WTC11 (cell line): ENCODE data around the gene LINC00632. TPM values are rescaled to one million over a fixed set of nuclear protein-coding genes. Genes with fewer than 3 reads are reported as not detected.

Experiments
- ATAC-seq: fragments of 200-7000 bp; cut with Tn5 transposase; 2 replicates; pipeline ENCODE4 v1.10.0; 2021; ENCODE audit warnings: mild to moderate bottlenecking, moderate library complexity
- CTCF ChIA-PET: fragments of 300-600 bp; sonication (Branson Sonifier 250); formaldehyde crosslinking; loops from one replicate; lab custom pipeline; 2021; ENCODE audit warnings: antibody characterized with exemption; lab: Charles Lee
- POLR2A ChIA-PET: fragments of 350-600 bp; sonication (Branson Sonifier 250); formaldehyde crosslinking; loops from one replicate; lab custom pipeline; 2021; ENCODE audit warnings: antibody characterized with exemption; lab: Charles Lee
- DNase-seq: peaks from one replicate; pipeline ENCODE4 v3.0.0; 2021; ENCODE audit warnings: low spot score
- H3K27ac Mint-ChIP-seq: 2 replicates; pipeline ENCODE4 v1.8.0; 2021; ENCODE audit warnings: mixed read lengths
- H3K27me3 Mint-ChIP-seq: 2 replicates; pipeline ENCODE4 v1.8.0; 2021; ENCODE audit warnings: low read depth, mild to moderate bottlenecking, moderate library complexity, mixed read lengths
- H3K36me3 Mint-ChIP-seq: 2 replicates; pipeline ENCODE4 v1.8.0; 2021; ENCODE audit warnings: mixed read lengths
- H3K4me1 Mint-ChIP-seq: 2 replicates; pipeline ENCODE4 v1.8.0; 2022; ENCODE audit warnings: mixed read lengths
- H3K4me3 Mint-ChIP-seq: 2 replicates; pipeline ENCODE4 v1.8.0; 2021; ENCODE audit warnings: mild to moderate bottlenecking, moderate library complexity, mixed read lengths
- H3K9me3 Mint-ChIP-seq: 2 replicates; pipeline ENCODE4 v1.8.0; 2021; ENCODE audit warnings: mixed read lengths
- AR ChIP-seq: fragments of 250-450 bp; sonication (Bioruptor Pico); IDR thresholded peaks from 2 replicates; pipeline ENCODE4 v1.9.0; 2021; ENCODE audit warnings: mild to moderate bottlenecking
- ATF2 ChIP-seq: sonication (generic); formaldehyde crosslinking; IDR thresholded peaks from 2 replicates; pipeline ENCODE4 v1.8.1; 2022; ENCODE audit warnings: low read depth, missing genetic modification reagents, borderline replicate concordance
- CTCF ChIP-seq: fragments of 200-600 bp; IDR thresholded peaks from 2 replicates; pipeline ENCODE4 v1.8.0; 2022; ENCODE audit warnings: antibody characterized with exemption
- FOXP1 ChIP-seq: sonication (generic); formaldehyde crosslinking; IDR thresholded peaks from 2 replicates; pipeline ENCODE4 v1.8.0; 2022; ENCODE audit warnings: missing genetic modification reagents, mild to moderate bottlenecking, moderate library complexity, borderline replicate concordance
- GTF2I ChIP-seq: fragments of 250-450 bp; sonication (Bioruptor Pico); conservative IDR thresholded peaks from 2 replicates; pipeline ENCODE4 v1.4.0; 2021; ENCODE audit warnings: mild to moderate bottlenecking
- HMGA2 ChIP-seq: fragments of 250-450 bp; sonication (Bioruptor Pico); IDR thresholded peaks from 2 replicates; pipeline ENCODE4 v1.4.0; 2021; ENCODE audit warnings: mild to moderate bottlenecking, moderate library complexity
- HMGXB4 ChIP-seq: sonication (generic); formaldehyde crosslinking; IDR thresholded peaks from 2 replicates; pipeline ENCODE4 v1.8.1; 2023; ENCODE audit warnings: mild to moderate bottlenecking, moderate library complexity, missing genetic modification reagents
- IRF2 ChIP-seq: sonication (generic); formaldehyde crosslinking; IDR thresholded peaks from 2 replicates; pipeline ENCODE4 v1.8.0; 2022; ENCODE audit warnings: low read depth, missing genetic modification reagents, borderline replicate concordance
- KAT7 ChIP-seq: sonication (generic); formaldehyde crosslinking; IDR thresholded peaks from 2 replicates; pipeline ENCODE4 v1.8.1; 2023; ENCODE audit warnings: missing genetic modification reagents, mild to moderate bottlenecking, borderline replicate concordance
- MXD4 ChIP-seq: fragments of 250-450 bp; sonication (Bioruptor Pico); IDR thresholded peaks from 2 replicates; pipeline ENCODE4 v1.8.0; 2021; ENCODE audit warnings: mild to moderate bottlenecking, moderate library complexity, borderline replicate concordance
- RORB ChIP-seq: fragments of 250-450 bp; sonication (Bioruptor Pico); IDR thresholded peaks from 2 replicates; pipeline ENCODE4 v1.9.0; 2021; ENCODE audit warnings: mild to moderate bottlenecking
- SOX15 ChIP-seq: fragments of 250-450 bp; sonication (Bioruptor Pico); IDR thresholded peaks from 2 replicates; pipeline ENCODE4 v1.9.0; 2021; ENCODE audit warnings: mild to moderate bottlenecking
- USF2 ChIP-seq: sonication (generic); formaldehyde crosslinking; IDR thresholded peaks from 2 replicates; pipeline ENCODE4 v1.8.1; 2023; ENCODE audit warnings: mild to moderate bottlenecking, missing genetic modification reagents, moderate library complexity
- ZNF232 ChIP-seq: sonication (generic); formaldehyde crosslinking; IDR thresholded peaks from 2 replicates; pipeline ENCODE4 v1.8.0; 2022; ENCODE audit warnings: mild to moderate bottlenecking, missing genetic modification reagents
- ZNF423 ChIP-seq: fragments of 250-450 bp; sonication (Bioruptor Pico); IDR thresholded peaks from 2 replicates; pipeline ENCODE4 v2.1.2; 2022; ENCODE audit warnings: mild to moderate bottlenecking, moderate library complexity
- ZNF671 ChIP-seq: fragments of 250-450 bp; sonication (Bioruptor Pico); IDR thresholded peaks from 2 replicates; pipeline ENCODE4 v1.8.0; 2021; ENCODE audit warnings: mild to moderate bottlenecking
- total RNA-seq: library from RNA; stranded (reverse); gene quantifications from 3 replicates; pipeline ENCODE4 v1.2.3, GENCODE V29; 2021

The LINC00632 gene
- total RNA-seq, 1 experiment from 2014 or later = 29.7 TPM

GRCh38 chrX:140765043-140765784 lies 55.7 kb downstream of the LINC00632 start:
- ChIA-PET CTCF (interaction anchor here (0.8 to 1.9 kb wide), 7 partner anchors 16 to 513 kb away, joined by 3 to 9 read pairs (median 3); no protein-coding TSS in a partner anchor), POLR2A (interaction anchor here (0.6 to 1.0 kb wide), 3 partner anchors 56 to 1559 kb away, joined by 3 to 5 read pairs (median 4); no protein-coding TSS in a partner anchor)
- Mint-ChIP-seq H3K27ac (no peak overlapping the region), H3K4me3 (peak overlapping the region; percentile 70), H3K27me3 (peaks cover 27% of the 10 kb centered on the region)
- ATAC-seq (peak; percentile 33), DNase-seq (peak; percentile 9)
- no peak for TF ChIP-seq ZNF232 (CRISPR knock-in tag)
- TF ChIP-seq ZNF423 = no peak
- TF ChIP-seq HMGXB4 = no peak
- no peak for TF ChIP-seq RORB (CRISPR knock-in tag)
- no peak for TF ChIP-seq IRF2
- no peak for TF ChIP-seq KAT7
- TF ChIP-seq MXD4 (CRISPR knock-in tag) = no peak
- TF ChIP-seq GTF2I (CRISPR knock-in tag) = no peak
- no peak for TF ChIP-seq HMGA2
- TF ChIP-seq SOX15 (CRISPR knock-in tag) = no peak
- no peak for TF ChIP-seq ZNF671 (CRISPR knock-in tag)
- no peak for TF ChIP-seq ATF2 (CRISPR knock-in tag)
- TF ChIP-seq FOXP1 (CRISPR knock-in tag) = no peak
- no peak for TF ChIP-seq AR (CRISPR knock-in tag)
- TF ChIP-seq, all 79 proteins: peak for 0
- H3K36me3 Mint-ChIP-seq = peaks cover 3% of the 10 kb centered on the region
- H3K9me3 Mint-ChIP-seq = peaks cover 4% of the 10 kb centered on the region; the same call in 1 of the 2 replicates
- peaks cover 16% of the 10 kb centered on the region for H3K4me1 Mint-ChIP-seq

- Mint-ChIP-seq H3K4me1 (peaks cover 16% of the 10 kb centered on the region), H3K4me3 (peak overlapping the region; percentile 70), H3K36me3 (peaks cover 3% of the 10 kb centered on the region), H3K27me3 (peaks cover 27% of the 10 kb centered on the region), H3K9me3 (peaks cover 4% of the 10 kb centered on the region; the same call in 1 of the 2 replicates), H3K27ac (no peak overlapping the region)
- ATAC-seq (no peak), DNase-seq (peak; percentile 40)
- TF ChIP-seq CTCF (peak; percentile 61), USF2 (CRISPR knock-in tag) (no peak)
- CTCF ChIA-PET = interaction anchor here (0.6 to 1.9 kb wide), 9 partner anchors 15 to 512 kb away, joined by 3 to 9 read pairs (median 3); partner anchors contain the start of gene LDOC1
- POLR2A ChIA-PET = no interaction called here
Measured at GRCh38 chrX:140766024-140766611, 56.6 kb downstream of the LINC00632 start.
